Stomach (tissue), 9 donors: Measurements from ENCODE around the gene RBMXL2. TPM values are rescaled to one million over a fixed set of nuclear protein-coding genes. Genes with fewer than 3 reads are reported as not detected.

Experiments used
- DNase-seq, 2 donors: peaks; one replicate each; pipeline versions ENCODE4 v3.0.0 to v3.0.0-alpha.2; 2013 to 2019
- H3K27ac ChIP-seq, 5 donors: fragments of 200-600 bp in 4 of 5; sonication (generic) in 4 of 5; one replicate each; pipeline ENCODE4 v1.5.1; 2013 to 2019; ENCODE audit warnings: mild to moderate bottlenecking in 1 of 5, moderate library complexity in 1 of 5
- H3K27me3 ChIP-seq, 3 donors: fragments of 200-600 bp; sonication (generic); one replicate each; pipeline ENCODE4 v1.5.1; 2017 to 2019; ENCODE audit warnings: mixed run types in 1 of 3
- H3K36me3 ChIP-seq, 4 donors: fragments of 200-600 bp; sonication (generic); 1 replicate in 3 of 4; 2 replicates in 1 of 4; pipeline ENCODE4 v1.5.1; 2016 to 2019
- H3K4me1 ChIP-seq, 4 donors: fragments of 200-600 bp; sonication (generic); one replicate each; pipeline ENCODE4 v1.5.1; 2016 to 2019
- H3K4me3 ChIP-seq, 4 donors: fragments of 200-600 bp; sonication (generic) in 3 of 4; one replicate each; pipeline ENCODE4 v1.5.1; 2016 to 2019; ENCODE audit warnings: mild to moderate bottlenecking in 1 of 4
- H3K9me3 ChIP-seq, 4 donors: fragments of 200-600 bp; sonication (generic); one replicate each; pipeline ENCODE4 v1.5.1; 2016 to 2019
- EP300 ChIP-seq: sonication (generic); formaldehyde crosslinking; IDR thresholded peaks from one replicate; pipeline ENCODE4 v1.6.1; 2017; ENCODE audit warnings: antibody characterized with exemption
- POLR2A ChIP-seq, 4 donors: fragments of 450-650 bp; IDR thresholded peaks; one replicate each; pipeline ENCODE4 v1.6.1; 2016; ENCODE audit warnings: antibody characterized with exemption in 4 of 4, control low read depth in 2 of 4, mild to moderate bottlenecking in 1 of 4, moderate library complexity in 1 of 4
- POLR2AphosphoS5 ChIP-seq, 3 donors: sonication (generic); formaldehyde crosslinking; IDR thresholded peaks; one replicate each; pipeline ENCODE4 v1.6.1; 2016; ENCODE audit warnings: antibody characterized with exemption in 3 of 3
- WGBS, 5 donors: extraction: QIAGEN DNeasy Blood & Tissue Kit in 3 of 5; methylation state at CpG; one replicate each; pipeline versions ENCODE4 v1.1.5 to v1.1.7; 2013 to 2018; 5-methylcytosine and 5-hydroxymethylcytosine counted together
- intact Hi-C: fragments of 100-400 bp; cut with DNase I; formaldehyde crosslinking; loops from one replicate; pipeline ENCODE4 v1.15.1; 2023; ENCODE audit warnings: low total_unique reads
- polyA plus RNA-seq, 3 donors: library from polyadenylated mRNA; stranded (reverse); fragments of 200-250 nt; gene quantifications; one replicate each; pipeline ENCODE4 v1.2.3, GENCODE V29; 2013
- total RNA-seq, 5 donors: library from RNA; depleted of rRNA; stranded (reverse); fragments of >200 nt; gene quantifications; one replicate each; pipeline versions ENCODE4 v1.1.0 to v1.2.3, GENCODE V29; 2014 to 2016
- TF ChIP-seq, protein P1 (sequence below), 7 experiments: fragments of 450-650 bp in 4 of 7; fragments of 200-600 bp in 3 of 7; sonication (generic) in 3 of 7; IDR thresholded peaks; one replicate each; pipeline ENCODE4 v1.5.1; 2016 to 2019; ENCODE audit warnings: antibody characterized with exemption in 7 of 7, control low read depth in 2 of 7, mild to moderate bottlenecking in 1 of 7
- donor health status: healthy with polysubstance abuse.
- donor health status: Bipolar disorder and iron deficiency.
- donor health status: healthy.

RBMXL2 gene
- total and polyA plus RNA-seq, 8 donors, result 0.18 to 7.6 TPM; not detected in 6

DNA sequence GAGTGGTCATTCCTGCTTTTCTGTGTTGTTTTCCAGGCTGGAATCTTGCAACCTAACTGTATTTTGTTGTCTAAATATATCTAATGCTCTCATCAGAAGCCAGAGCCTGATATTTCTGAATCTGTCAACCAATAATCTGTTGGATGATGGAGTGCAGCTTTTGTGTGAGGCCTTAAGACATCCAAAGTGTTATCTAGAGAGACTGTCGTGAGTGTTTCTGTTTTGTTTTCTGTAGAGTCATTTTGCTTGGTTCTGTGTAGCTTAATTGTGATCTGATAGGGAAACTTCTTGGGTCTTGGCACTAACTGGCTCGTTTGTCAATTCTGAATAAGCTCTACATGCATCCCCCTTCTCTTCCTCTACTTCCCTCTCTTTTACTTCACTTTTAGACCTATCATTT lies 31.2 kb upstream of the RBMXL2 start:
- H3K27me3 ChIP-seq, result no peaks in the 10 kb centered on the region
- no peak overlapping the region for H3K4me3 ChIP-seq
- intact Hi-C loops, result no loop called here
- WGBS, 5 donors, result 22 to 40% (median 26%) methylated on average over 2 of the region's 2 CpGs
- H3K9me3 ChIP-seq, result no peaks in the 10 kb centered on the region
- TF ChIP-seq POLR2A (IDR thresholded peaks at IDR 0.05), result no peak
- TF ChIP-seq, protein P1, sequence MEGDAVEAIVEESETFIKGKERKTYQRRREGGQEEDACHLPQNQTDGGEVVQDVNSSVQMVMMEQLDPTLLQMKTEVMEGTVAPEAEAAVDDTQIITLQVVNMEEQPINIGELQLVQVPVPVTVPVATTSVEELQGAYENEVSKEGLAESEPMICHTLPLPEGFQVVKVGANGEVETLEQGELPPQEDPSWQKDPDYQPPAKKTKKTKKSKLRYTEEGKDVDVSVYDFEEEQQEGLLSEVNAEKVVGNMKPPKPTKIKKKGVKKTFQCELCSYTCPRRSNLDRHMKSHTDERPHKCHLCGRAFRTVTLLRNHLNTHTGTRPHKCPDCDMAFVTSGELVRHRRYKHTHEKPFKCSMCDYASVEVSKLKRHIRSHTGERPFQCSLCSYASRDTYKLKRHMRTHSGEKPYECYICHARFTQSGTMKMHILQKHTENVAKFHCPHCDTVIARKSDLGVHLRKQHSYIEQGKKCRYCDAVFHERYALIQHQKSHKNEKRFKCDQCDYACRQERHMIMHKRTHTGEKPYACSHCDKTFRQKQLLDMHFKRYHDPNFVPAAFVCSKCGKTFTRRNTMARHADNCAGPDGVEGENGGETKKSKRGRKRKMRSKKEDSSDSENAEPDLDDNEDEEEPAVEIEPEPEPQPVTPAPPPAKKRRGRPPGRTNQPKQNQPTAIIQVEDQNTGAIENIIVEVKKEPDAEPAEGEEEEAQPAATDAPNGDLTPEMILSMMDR (IDR thresholded peaks at IDR 0.05), result no peak
- TF ChIP-seq POLR2AphosphoS5 (IDR thresholded peaks at IDR 0.05), result no peak
- TF ChIP-seq EP300, result no peak
- H3K4me1 ChIP-seq, result no peaks in the 10 kb centered on the region
- DNase-seq, result no peak
- H3K27ac ChIP-seq, result no peak overlapping the region
- no peaks in the 10 kb centered on the region for H3K36me3 ChIP-seq

DNA sequence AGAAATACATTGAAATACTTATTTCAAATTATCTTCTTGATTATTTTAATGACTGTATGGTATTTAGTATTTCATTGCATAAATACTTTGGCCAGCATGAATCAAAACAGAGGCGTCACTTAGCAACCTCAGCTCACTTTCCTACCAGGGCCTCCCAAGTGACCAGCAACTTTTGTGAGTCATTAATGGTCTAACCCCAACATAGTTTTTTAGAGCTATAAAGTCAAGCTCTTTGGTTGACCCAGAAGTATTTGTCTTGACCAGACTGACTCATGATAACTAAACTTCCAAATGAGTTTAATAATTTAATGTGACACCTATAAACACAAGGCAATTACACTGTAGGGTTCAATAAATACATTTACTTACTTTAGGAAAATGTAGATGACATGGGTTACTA lies 27.9 kb upstream of the RBMXL2 start:
- no peaks in the 10 kb centered on the region for H3K36me3 ChIP-seq
- 53 to 83% (median 78%) methylated on average over 1 of the region's 1 CpG for WGBS, 5 donors
- H3K9me3 ChIP-seq, result no peaks in the 10 kb centered on the region
- H3K27ac ChIP-seq, result no peak overlapping the region
- intact Hi-C loops, result no loop called here
- no peak overlapping the region for H3K4me3 ChIP-seq
- H3K4me1 ChIP-seq, result no peaks in the 10 kb centered on the region
- H3K27me3 ChIP-seq, result no peaks in the 10 kb centered on the region
- peak in 1 of 2 donors; percentile 3 for DNase-seq
- no peak for TF ChIP-seq POLR2A (IDR thresholded peaks at IDR 0.05)
- TF ChIP-seq EP300, result no peak

DNA sequence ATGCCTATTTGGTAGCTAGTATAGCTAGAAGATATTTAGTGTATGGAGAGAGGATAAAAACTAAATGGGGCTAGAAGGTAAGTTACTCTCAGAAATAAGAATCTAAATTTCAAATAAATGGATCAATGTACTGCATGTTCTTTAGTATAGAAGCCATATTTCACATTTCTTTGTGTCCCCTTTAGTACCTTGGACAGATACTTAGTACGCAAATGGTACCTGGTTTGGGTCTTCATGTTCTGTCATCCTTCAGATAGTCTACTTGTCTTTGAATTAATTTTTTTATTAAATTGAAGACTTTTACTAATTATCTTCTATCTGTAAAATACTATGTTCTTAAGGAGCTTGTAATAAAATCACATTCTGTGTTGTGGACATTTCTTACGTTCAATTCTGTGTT lies 26.3 kb upstream of the RBMXL2 start:
- Histone ChIP-seq H3K36me3 (no peaks in the 10 kb centered on the region), H3K4me3 (no peak overlapping the region), H3K9me3 (no peaks in the 10 kb centered on the region), H3K4me1 (no peaks in the 10 kb centered on the region), H3K27me3 (no peaks in the 10 kb centered on the region), H3K27ac (no peak overlapping the region)
- no peak for DNase-seq
- TF ChIP-seq EP300, result no peak
- TF ChIP-seq POLR2A (IDR thresholded peaks at IDR 0.05), result no peak
- no peak for TF ChIP-seq POLR2AphosphoS5 (IDR thresholded peaks at IDR 0.05)
- TF ChIP-seq, protein P1 (IDR thresholded peaks at IDR 0.05), result no peak
- intact Hi-C loops, result no loop called here
- 89 to 92% (median 91%) methylated on average over 2 of the region's 2 CpGs for WGBS, 5 donors

DNA sequence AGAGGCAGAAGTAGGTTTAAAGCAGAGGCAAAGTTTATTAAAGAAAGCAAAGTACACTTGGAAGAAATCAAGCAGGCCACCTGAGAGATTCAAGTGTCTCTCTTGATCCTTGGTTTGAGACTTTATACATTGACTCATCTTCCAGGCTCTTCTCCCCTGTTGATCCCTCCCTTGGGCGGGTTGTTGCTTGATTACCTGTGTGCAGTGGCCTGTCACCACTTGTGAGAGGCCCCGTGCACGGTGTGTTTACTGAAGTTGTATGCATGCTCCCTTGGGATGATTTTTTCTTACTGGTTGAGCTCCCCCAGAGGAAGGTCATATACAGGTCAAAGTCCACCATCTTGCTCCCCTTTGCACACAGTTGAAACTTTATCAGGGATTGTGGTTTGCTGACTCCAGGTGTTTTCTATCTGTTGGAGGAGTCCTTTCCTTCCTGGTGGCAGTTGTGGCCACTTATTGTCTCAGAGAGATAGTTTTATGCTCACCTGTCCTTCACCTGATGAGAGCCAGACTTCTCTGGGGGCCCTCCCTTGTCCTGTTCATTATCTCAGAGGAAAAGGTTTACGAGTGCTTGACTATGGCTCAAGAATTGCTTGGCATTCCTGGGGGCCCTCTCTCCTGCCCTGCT lies 16.3 kb upstream of the RBMXL2 start:
- TF ChIP-seq POLR2A (IDR thresholded peaks at IDR 0.05) (no peak), POLR2AphosphoS5 (IDR thresholded peaks at IDR 0.05) (no peak), EP300 (no peak)
- TF ChIP-seq, protein P1 (IDR thresholded peaks at IDR 0.05), result no peak
- no peak for DNase-seq
- H3K4me3 ChIP-seq, result no peak overlapping the region
- intact Hi-C loops, result no loop called here
- whole genome bisulfite sequencing, 5 donors, result 32 to 56% (median 44%) methylated on average over 4 of the region's 4 CpGs
- H3K36me3 ChIP-seq, result no peaks in the 10 kb centered on the region
- peaks cover 0 to 6% (median 0%) of the 10 kb centered on the region in 3 donors for H3K27me3 ChIP-seq
- H3K27ac ChIP-seq, result no peak overlapping the region
- H3K4me1 ChIP-seq, result no peaks in the 10 kb centered on the region
- no peaks in the 10 kb centered on the region for H3K9me3 ChIP-seq

DNA sequence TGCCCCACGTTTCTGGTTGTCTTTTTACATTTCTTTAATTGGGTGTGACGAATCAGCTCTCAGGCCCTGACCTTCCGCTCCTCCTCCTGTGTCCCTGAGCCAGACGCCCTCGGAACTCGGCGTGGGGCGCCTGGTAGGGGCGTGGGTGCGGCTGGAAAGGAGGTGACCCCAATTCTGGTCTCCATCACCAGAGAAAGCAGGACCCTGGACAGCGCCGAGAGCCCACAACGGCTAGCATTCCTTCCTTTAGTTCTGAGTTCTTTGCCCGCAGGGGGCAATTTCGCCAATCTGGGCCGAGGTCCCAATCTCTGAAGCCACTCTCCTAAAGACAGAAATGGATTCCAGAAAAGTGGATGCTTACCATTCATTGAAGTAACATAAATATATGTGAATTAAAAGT lies 11.7 kb upstream of the RBMXL2 start:
- no peak for TF ChIP-seq EP300
- TF ChIP-seq, protein P1 (IDR thresholded peaks at IDR 0.05), result no peak
- TF ChIP-seq POLR2AphosphoS5 (IDR thresholded peaks at IDR 0.05), result no peak
- no peak for TF ChIP-seq POLR2A (IDR thresholded peaks at IDR 0.05)
- peaks cover 0 to 9% (median 0%) of the 10 kb centered on the region in 3 donors for H3K27me3 ChIP-seq
- intact Hi-C loops, result no loop called here
- DNase-seq, result no peak
- no peaks in the 10 kb centered on the region for H3K36me3 ChIP-seq
- peaks cover 5 to 17% (median 11%) of the 10 kb centered on the region in 4 donors for H3K9me3 ChIP-seq
- no peak overlapping the region for H3K27ac ChIP-seq
- H3K4me3 ChIP-seq, result no peak overlapping the region
- WGBS, 5 donors, result 60 to 73% (median 66%) methylated on average over 14 to 16 of the region's 16 CpGs
- no peaks in the 10 kb centered on the region for H3K4me1 ChIP-seq
